Measurements from ENCODE around the gene LRIT3.

LRIT3 gene

DNA sequence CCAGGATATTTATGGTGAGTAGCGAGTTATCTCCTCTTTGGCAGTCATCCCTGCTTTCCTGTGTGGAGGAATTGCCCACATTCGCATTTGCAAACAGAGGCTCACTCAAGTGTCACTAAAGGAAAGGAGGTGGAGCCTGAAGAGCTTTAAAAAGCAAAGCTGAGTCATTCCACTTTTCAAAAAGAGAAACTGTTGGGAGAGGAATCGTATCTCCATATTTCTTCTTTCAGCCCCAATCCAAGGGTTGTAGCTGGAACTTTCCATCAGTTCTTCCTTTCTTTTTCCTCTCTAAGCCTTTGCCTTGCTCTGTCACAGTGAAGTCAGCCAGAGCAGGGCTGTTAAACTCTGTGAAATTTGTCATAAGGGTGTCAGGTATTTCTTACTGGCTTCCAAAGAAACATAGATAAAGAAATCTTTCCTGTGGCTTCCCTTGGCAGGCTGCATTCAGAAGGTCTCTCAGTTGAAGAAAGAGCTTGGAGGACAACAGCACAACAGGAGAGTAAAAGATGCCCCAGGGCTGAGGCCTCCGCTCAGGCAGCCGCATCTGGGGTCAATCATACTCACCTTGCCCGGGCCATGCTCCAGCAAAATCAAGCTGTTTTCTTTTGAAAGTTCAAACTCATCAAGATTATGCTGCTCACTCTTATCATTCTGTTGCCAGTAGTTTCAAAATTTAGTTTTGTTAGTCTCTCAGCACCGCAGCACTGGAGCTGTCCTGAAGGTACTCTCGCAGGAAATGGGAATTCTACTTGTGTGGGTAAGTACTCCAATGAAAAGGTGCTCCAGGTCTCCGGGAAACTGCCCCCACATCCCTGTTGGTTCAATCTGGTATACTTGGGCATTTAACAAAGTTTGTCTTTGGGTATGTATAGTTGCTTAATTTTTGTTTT, 65.0 kb downstream of the LRIT3 start, which contains the start of gene EGF:
Gene EGF (plus strand): TSS at position 178 of the 890 bp plus-strand sequence. CDS start 453 bp downstream, at position 631.
- DNase-seq: no peak

- no peak for DNase-seq
Observed at GRCh38 chr4:109913596-109914241, 65.8 kb downstream of the LRIT3 start.

GRCh38 chr4:109914322-109914721, 66.4 kb downstream of the LRIT3 start:
- no peak for DNase-seq

DNA sequence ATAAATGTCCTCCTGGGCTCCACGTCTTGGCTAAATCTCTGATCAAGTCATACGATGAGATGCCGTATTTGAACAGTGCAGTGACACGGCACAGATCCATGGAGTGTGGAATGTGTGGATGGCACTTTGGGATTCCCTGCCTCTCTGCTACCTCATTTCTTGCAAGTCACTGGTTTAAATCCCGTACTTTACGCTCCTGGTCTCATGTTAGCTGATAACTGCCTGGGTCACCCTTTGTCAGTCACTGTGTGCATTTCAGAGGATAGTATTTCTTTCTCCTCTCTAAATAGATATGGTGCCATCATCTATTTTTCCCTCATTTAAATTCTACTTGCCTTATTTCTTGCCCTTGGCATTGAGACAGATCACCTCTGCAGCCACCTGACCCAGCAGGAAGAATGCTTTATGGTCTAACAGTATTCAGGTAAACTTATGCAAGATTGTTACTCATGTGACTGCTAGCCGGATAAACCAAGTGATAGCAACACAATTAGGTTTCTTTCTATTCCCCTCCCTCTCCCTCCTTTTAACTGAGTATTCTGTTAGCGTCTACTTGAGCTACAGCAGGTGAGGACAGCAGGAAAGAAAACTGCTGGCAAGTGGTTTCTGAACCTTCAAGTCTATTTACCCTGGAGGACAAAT, 67.6 kb downstream of the LRIT3 start:
- DNase-seq: no peak

GRCh38 chr4:109916027-109916409, 68.1 kb downstream of the LRIT3 start:
- DNase-seq: no peak

- peak; percentile 36 for DNase-seq
Observed at GRCh38 chr4:109921384-109921808, 73.5 kb downstream of the LRIT3 start.
